Caco-2 (cell line): ENCODE data around the gene HNRNPM. TPM values are rescaled to one million over a fixed set of nuclear protein-coding genes. Genes with fewer than 3 reads are reported as not detected.

Source experiments
- BruUV-seq: library from RNA; stranded (reverse); fragments of 400-500 nt; replicated peaks from 2 replicates; lab custom pipeline; 2021; lab: Mats Ljungman, UMichigan
- CTCF ChIA-PET: fragments of 300-600 bp; sonication (Branson Sonifier 250); formaldehyde crosslinking; loops from one replicate; lab custom pipeline; 2022; ENCODE audit warnings: antibody characterized with exemption; lab: Charles Lee
- POLR2A ChIA-PET: fragments of 300-600 bp; sonication (Branson Sonifier 250); formaldehyde crosslinking; loops from one replicate; lab custom pipeline; 2022; ENCODE audit warnings: antibody characterized with exemption; lab: Charles Lee
- DNase-seq, 2 experiments: peaks; one replicate each; pipeline versions ENCODE4 v3.0.0 to v3.0.0-alpha.2; 2020 to 2022
- H3K27me3 ChIP-seq: replicated peaks from 2 replicates; pipeline ENCODE4 v1.6.0; 2011; ENCODE audit warnings: low read length; ENCODE audit not compliant: control insufficient read depth, insufficient read depth
- H3K36me3 ChIP-seq: 2 replicates; pipeline ENCODE4 v1.5.1; 2011; ENCODE audit warnings: low read length; ENCODE audit not compliant: control insufficient read depth, insufficient read depth
- H3K4me1 ChIP-seq: fragments of 250-450 bp; sonication (Bioruptor Pico); 2 replicates; pipeline ENCODE4 v1.5.1; 2020; ENCODE audit warnings: mild to moderate bottlenecking
- H3K4me3 ChIP-seq: 2 replicates; pipeline ENCODE4 v1.5.1; 2011; ENCODE audit warnings: low read depth, mild to moderate bottlenecking, control low read depth, low read length
- H3K9me3 ChIP-seq: fragments of 250-450 bp; sonication (Bioruptor Pico); 2 replicates; pipeline ENCODE4 v1.5.1; 2020; ENCODE audit warnings: mild to moderate bottlenecking, moderate library complexity
- H3K27ac Mint-ChIP-seq: one replicate; pipeline ENCODE4 v1.8.0; 2022; ENCODE audit warnings: mixed read lengths; ENCODE audit not compliant: unreplicated experiment
- H3K27me3 Mint-ChIP-seq: one replicate; pipeline ENCODE4 v1.8.0; 2022; ENCODE audit warnings: mixed read lengths; ENCODE audit not compliant: insufficient read depth, unreplicated experiment
- H3K36me3 Mint-ChIP-seq: one replicate; pipeline ENCODE4 v1.8.0; 2022; ENCODE audit warnings: mild to moderate bottlenecking, mixed read lengths; ENCODE audit not compliant: insufficient read depth, unreplicated experiment
- H3K4me1 Mint-ChIP-seq: one replicate; pipeline ENCODE4 v1.8.0; 2022; ENCODE audit warnings: low read depth, mixed read lengths; ENCODE audit not compliant: unreplicated experiment
- H3K4me3 Mint-ChIP-seq: one replicate; pipeline ENCODE4 v1.8.0; 2022; ENCODE audit warnings: mild to moderate bottlenecking, moderate library complexity, mixed read lengths; ENCODE audit not compliant: unreplicated experiment
- H3K9me3 Mint-ChIP-seq: one replicate; pipeline ENCODE4 v1.8.0; 2022; ENCODE audit warnings: mixed read lengths; ENCODE audit not compliant: unreplicated experiment
- CTCF ChIP-seq, 2 experiments: fragments of 200-600 bp in 1 of 2; IDR thresholded peaks; 1 replicate in 1 of 2; 2 replicates in 1 of 2; pipeline versions ENCODE4 v1.5.1 to v1.8.0; 2011 to 2022; ENCODE audit warnings: antibody characterized with exemption in 1 of 2, control low read depth in 1 of 2, inconsistent platforms in 1 of 2, low read depth in 1 of 2, low read length in 1 of 2, mild to moderate bottlenecking in 1 of 2, moderate library complexity in 1 of 2; ENCODE audit not compliant: insufficient read depth in 1 of 2, severe bottlenecking in 1 of 2, unreplicated experiment in 1 of 2
- intact Hi-C: fragments of 100-400 bp; cut with micrococcal nuclease; formaldehyde crosslinking; loops from one replicate; pipeline ENCODE4 v1.10.0; 2022; ENCODE audit not compliant: unreplicated experiment
- total RNA-seq: library from RNA; stranded (reverse); gene quantifications from 2 replicates; pipeline ENCODE4 v1.2.3, GENCODE V29; 2022

The HNRNPM gene
- total RNA-seq, 1 experiment from 2014 or later: 271 TPM

DNA sequence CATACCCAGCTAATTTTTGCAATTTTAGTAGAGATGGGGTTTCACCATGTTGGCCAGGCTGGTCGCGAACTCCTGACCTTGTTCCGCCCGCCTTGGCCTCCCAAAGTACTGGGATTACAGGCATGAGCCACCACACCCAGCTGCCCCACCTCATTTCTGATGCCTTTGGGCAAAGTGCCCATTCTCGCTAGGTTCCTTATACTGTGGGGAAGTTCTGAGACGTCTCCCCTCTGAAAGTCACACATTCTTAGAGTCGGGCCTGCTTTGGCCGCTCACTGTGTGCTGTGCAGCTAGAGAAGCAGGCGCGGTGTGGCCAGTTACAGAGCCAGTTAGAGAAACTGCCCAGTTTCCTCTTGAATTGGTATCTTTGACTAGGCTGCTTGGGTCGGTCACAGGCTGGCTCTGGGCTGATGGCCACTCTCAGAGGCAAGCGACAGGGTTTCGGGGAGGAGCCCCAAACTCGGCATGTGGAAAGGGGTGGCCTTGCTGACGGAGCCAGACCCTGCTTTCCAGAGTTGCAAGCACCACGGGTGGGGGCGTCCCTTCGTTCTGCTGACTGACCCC, 39.6 kb downstream of the HNRNPM start:
- Histone ChIP-seq H3K9me3 (no peaks in the 10 kb centered on the region), H3K27me3 (no peaks in the 10 kb centered on the region), H3K36me3 (peaks cover 5% of the 10 kb centered on the region), H3K4me1 (no peaks in the 10 kb centered on the region), H3K4me3 (no peak overlapping the region)
- Mint-ChIP-seq H3K4me3 (no peak overlapping the region), H3K27me3 (no peaks in the 10 kb centered on the region), H3K9me3 (no peaks in the 10 kb centered on the region), H3K4me1 (peaks cover 8% of the 10 kb centered on the region), H3K27ac (no peak overlapping the region), H3K36me3 (peaks cover 90% of the 10 kb centered on the region)
- POLR2A ChIA-PET: no interaction called here
- no peak for TF ChIP-seq CTCF (IDR thresholded peaks at IDR 0.05; ENCODE audit: insufficient read depth in 1 of 2, low read depth in 1 of 2, low read length in 1 of 2, severe bottlenecking in 1 of 2, unreplicated experiment in 1 of 2)
- intact Hi-C loops: no loop called here
- no TSS peak for BruUV-seq
- CTCF ChIA-PET: no interaction called here
- DNase-seq: no peak

DNA sequence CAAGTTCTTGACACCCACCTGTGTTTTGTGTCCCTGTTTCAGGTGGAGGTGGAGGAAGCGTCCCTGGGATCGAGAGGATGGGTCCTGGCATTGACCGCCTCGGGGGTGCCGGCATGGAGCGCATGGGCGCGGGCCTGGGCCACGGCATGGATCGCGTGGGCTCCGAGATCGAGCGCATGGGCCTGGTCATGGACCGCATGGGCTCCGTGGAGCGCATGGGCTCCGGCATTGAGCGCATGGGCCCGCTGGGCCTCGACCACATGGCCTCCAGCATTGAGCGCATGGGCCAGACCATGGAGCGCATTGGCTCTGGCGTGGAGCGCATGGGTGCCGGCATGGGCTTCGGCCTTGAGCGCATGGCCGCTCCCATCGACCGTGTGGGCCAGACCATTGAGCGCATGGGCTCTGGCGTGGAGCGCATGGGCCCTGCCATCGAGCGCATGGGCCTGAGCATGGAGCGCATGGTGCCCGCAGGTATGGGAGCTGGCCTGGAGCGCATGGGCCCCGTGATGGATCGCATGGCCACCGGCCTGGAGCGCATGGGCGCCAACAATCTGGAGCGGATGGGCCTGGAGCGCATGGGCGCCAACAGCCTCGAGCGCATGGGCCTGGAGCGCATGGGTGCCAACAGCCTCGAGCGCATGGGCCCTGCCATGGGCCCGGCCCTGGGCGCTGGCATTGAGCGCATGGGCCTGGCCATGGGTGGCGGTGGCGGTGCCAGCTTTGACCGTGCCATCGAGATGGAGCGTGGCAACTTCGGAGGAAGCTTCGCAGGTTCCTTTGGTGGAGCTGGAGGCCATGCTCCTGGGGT, 41.0 kb downstream of the HNRNPM start:
- Mint-ChIP-seq H3K4me3 (no peak overlapping the region), H3K27ac (no peak overlapping the region), H3K9me3 (no peaks in the 10 kb centered on the region), H3K36me3 (peaks cover 97% of the 10 kb centered on the region), H3K4me1 (peaks cover 6% of the 10 kb centered on the region), H3K27me3 (no peaks in the 10 kb centered on the region)
- CTCF ChIA-PET: no interaction called here
- no peak for DNase-seq
- H3K36me3 ChIP-seq: peaks cover 5% of the 10 kb centered on the region
- no peaks in the 10 kb centered on the region for H3K4me1 ChIP-seq
- POLR2A ChIA-PET: interaction anchor here (0.6 kb wide), 1 partner anchor 30 kb away, joined by 7 read pairs; no protein-coding TSS in a partner anchor
- intact Hi-C loops: no loop called here
- BruUV-seq: TSS peak; percentile 81
- H3K9me3 ChIP-seq: no peaks in the 10 kb centered on the region
- H3K27me3 ChIP-seq: no peaks in the 10 kb centered on the region
- H3K4me3 ChIP-seq: no peak overlapping the region
- TF ChIP-seq CTCF (IDR thresholded peaks at IDR 0.05; ENCODE audit: insufficient read depth in 1 of 2, low read depth in 1 of 2, low read length in 1 of 2, severe bottlenecking in 1 of 2, unreplicated experiment in 1 of 2): no peak

GRCh38 chr19:8486661-8487136, 41.9 kb downstream of the HNRNPM start:
- intact Hi-C loops: no loop called here
- Histone ChIP-seq H3K9me3 (no peaks in the 10 kb centered on the region), H3K36me3 (peaks cover 2% of the 10 kb centered on the region), H3K4me3 (no peak overlapping the region), H3K27me3 (no peaks in the 10 kb centered on the region), H3K4me1 (no peaks in the 10 kb centered on the region)
- no peak overlapping the region for H3K27ac Mint-ChIP-seq
- peaks cover 91% of the 10 kb centered on the region for H3K36me3 Mint-ChIP-seq
- POLR2A ChIA-PET: interaction anchor here (0.6 kb wide), 1 partner anchor 31 kb away, joined by 7 read pairs; no protein-coding TSS in a partner anchor
- BruUV-seq: no TSS peak
- H3K27me3 Mint-ChIP-seq: no peaks in the 10 kb centered on the region
- DNase-seq: no peak
- no peaks in the 10 kb centered on the region for H3K4me1 Mint-ChIP-seq
- H3K4me3 Mint-ChIP-seq: no peak overlapping the region
- CTCF ChIA-PET: no interaction called here
- no peaks in the 10 kb centered on the region for H3K9me3 Mint-ChIP-seq
- no peak for TF ChIP-seq CTCF (IDR thresholded peaks at IDR 0.05; ENCODE audit: insufficient read depth in 1 of 2, low read depth in 1 of 2, low read length in 1 of 2, severe bottlenecking in 1 of 2, unreplicated experiment in 1 of 2)
